Dedifferentiated amniotic fluid mesenchymal stem cell (primary cell): ENCODE data around the gene PPP5C.
"Not testable (repeated sequence)": the region's sequence is repeated elsewhere in the genome, so short reads cannot be mapped to it uniquely, and the experiment has no call there.

Source experiments
- DNase-seq: peaks from one replicate; pipeline ENCODE4 v3.0.0-alpha.2; 2016; ENCODE audit errors: extremely low spot score

Gene PPP5C

GRCh38 chr19:46346821-46347571 lies at the start of gene PPP5C:
PPP5C (plus strand) TSS chr19:46347087; CDS start chr19:46347097, 10 bp downstream.
- peak; percentile 86 for DNase-seq

- no peak for DNase-seq
These were observed 49.0 kb upstream of the PPP5C start for GRCh38 chr19:46297700-46298478.

GRCh38 chr19:46298479-46299003 lies 48.3 kb upstream of the PPP5C start:
- no peak for DNase-seq

GRCh38 chr19:46299004-46299509 lies 47.8 kb upstream of the PPP5C start:
- peak; percentile 76 for DNase-seq

GRCh38 chr19:46299695-46300094 lies 47.2 kb upstream of the PPP5C start:
- DNase-seq: no peak

- DNase-seq: no peak
These were observed 43.6 kb upstream of the PPP5C start for GRCh38 chr19:46303322-46303690.

GRCh38 chr19:46303691-46304397 lies 43.0 kb upstream of the PPP5C start:
- no peak for DNase-seq

- no peak for DNase-seq
These were observed 40.4 kb upstream of the PPP5C start for GRCh38 chr19:46306501-46306900.

GRCh38 chr19:46308510-46308909 lies 38.4 kb upstream of the PPP5C start:
- no peak for DNase-seq

GRCh38 chr19:46309056-46309455 lies 37.8 kb upstream of the PPP5C start:
- no peak for DNase-seq

- DNase-seq: no peak
These were observed 35.4 kb upstream of the PPP5C start for GRCh38 chr19:46311444-46311843.

- not testable (repeated sequence) for DNase-seq
These were observed 33.1 kb upstream of the PPP5C start for GRCh38 chr19:46313540-46314469.

GRCh38 chr19:46317339-46317738 lies 29.5 kb upstream of the PPP5C start:
- no peak for DNase-seq

GRCh38 chr19:46319613-46320012 lies 27.3 kb upstream of the PPP5C start:
- DNase-seq: no peak

- no peak for DNase-seq
These were observed 26.3 kb upstream of the PPP5C start for GRCh38 chr19:46320559-46320958.

- DNase-seq: no peak
These were observed 25.2 kb upstream of the PPP5C start for GRCh38 chr19:46321653-46322052.

- not testable (repeated sequence) for DNase-seq
These were observed 23.7 kb upstream of the PPP5C start for GRCh38 chr19:46323227-46323626.

- DNase-seq: no peak
These were observed 22.6 kb upstream of the PPP5C start for GRCh38 chr19:46324277-46324676.

GRCh38 chr19:46326608-46327007 lies 20.3 kb upstream of the PPP5C start:
- no peak for DNase-seq

- DNase-seq: no peak
These were observed 18.8 kb upstream of the PPP5C start for GRCh38 chr19:46328079-46328478.

- no peak for DNase-seq
These were observed 16.5 kb upstream of the PPP5C start for GRCh38 chr19:46330319-46330918.
